RKO (cell line): Measurements from ENCODE around the gene KCNE2.
"Not testable (repeated sequence)": the region's sequence is repeated elsewhere in the genome, so short reads cannot be mapped to it uniquely, and the experiment has no call there.

ENCODE experiments used
- DNase-seq: peaks from one replicate; pipeline ENCODE4 v3.0.0-alpha.2; 2016; ENCODE audit warnings: low spot score

The KCNE2 gene

GRCh38 chr21:34407294-34407693 lies 43.5 kb downstream of the KCNE2 start:
- not testable (repeated sequence) for DNase-seq

DNA sequence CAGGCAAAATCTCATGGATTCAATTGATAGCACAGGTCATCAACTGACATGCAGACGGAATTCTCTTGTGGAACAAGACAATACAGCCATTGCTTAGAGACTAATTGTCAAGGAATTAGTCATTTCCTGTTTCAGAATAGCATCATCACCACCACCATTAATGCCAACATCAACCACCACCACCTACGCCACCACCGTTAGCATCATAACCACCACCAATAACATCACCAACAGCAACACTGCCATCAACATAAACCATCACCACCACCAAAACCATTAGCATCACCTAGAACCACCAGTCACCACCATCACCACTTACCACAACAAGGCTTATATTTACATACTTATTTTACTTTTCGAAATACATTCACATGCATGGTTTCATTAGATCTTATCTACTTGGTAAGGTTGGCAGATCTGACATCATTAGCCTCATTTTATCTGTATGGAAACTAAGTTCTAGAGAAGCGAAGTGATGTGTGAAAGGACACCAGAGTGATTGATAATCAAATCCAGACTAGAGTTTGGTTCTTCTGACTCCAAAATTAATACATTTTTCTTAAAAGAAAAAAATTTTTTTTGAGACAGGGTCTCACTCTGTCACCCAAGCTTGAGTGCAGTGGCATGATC lies 53.8 kb downstream of the KCNE2 start:
- not testable (repeated sequence) for DNase-seq
